HG03558 (cell line): Measurements from ENCODE around the gene U2SURP.

Source experiments
- ATAC-seq: cut with Tn5 transposase; IDR thresholded peaks from one replicate; pipeline ENCODE4 v1.9.1; 2021; ENCODE audit warnings: moderate number of reproducible peaks; ENCODE audit not compliant: unreplicated experiment; ENCODE audit errors: extremely low read depth

The U2SURP gene

DNA sequence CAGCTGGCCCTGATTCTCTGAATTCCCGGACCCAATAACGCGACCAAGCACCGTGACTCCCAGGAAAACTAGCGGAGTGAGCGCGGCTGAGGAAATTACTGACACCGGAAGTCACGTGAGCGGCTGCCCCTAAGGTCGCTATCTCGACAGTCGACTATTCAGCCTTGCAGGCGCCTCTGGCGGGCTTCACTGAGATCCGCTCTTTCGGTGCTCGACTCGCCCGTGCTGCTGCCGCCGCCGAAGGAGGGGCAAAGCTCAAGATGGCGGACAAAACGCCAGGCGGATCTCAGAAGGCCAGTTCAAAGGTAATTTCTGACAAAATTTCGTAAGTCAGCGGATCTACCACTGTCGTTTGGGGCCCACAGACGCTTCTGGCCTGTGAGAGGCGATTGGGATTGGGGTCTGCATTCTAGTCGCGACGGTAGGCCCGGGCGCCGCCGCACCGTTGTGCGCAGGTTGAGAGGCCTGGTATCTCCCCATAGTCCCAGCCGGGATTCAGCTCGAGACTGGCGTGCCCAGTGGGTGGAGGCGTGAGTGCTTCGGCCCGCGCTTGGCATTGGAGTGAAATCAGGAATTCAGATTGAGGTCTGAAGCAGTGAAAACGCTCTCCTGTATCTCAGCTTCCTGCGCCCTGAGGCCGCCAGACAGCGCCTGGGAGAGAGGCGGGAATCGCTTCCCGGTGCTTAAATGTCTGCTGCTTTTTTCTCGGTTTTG is at the start of gene U2SURP:
Gene U2SURP, plus strand, starts transcription at position 202 of the 714 bp plus-strand sequence. Its CDS starts 59 bp downstream, at position 261.
- peak; percentile 72 for ATAC-seq

DNA sequence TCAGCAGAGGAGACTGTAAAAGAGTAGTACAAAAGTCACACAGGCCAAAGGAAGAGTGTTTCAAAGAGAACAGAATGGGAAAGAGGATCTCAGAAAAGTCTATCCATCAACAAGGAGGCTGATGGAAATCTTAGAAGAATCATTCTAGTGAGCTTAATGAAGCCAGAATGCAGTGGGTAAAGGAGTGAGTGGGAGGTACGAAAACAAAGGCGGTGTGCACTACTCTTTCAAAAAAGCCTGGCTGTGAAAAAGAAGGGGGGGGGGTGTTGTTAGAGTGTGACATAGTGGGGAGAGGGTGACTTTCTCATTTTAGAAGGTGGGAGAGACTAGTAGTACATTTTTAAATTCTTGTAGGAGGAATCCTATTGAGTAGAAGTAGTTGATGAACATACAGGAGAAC is 49.6 kb upstream of the U2SURP start:
- no peak for ATAC-seq

DNA sequence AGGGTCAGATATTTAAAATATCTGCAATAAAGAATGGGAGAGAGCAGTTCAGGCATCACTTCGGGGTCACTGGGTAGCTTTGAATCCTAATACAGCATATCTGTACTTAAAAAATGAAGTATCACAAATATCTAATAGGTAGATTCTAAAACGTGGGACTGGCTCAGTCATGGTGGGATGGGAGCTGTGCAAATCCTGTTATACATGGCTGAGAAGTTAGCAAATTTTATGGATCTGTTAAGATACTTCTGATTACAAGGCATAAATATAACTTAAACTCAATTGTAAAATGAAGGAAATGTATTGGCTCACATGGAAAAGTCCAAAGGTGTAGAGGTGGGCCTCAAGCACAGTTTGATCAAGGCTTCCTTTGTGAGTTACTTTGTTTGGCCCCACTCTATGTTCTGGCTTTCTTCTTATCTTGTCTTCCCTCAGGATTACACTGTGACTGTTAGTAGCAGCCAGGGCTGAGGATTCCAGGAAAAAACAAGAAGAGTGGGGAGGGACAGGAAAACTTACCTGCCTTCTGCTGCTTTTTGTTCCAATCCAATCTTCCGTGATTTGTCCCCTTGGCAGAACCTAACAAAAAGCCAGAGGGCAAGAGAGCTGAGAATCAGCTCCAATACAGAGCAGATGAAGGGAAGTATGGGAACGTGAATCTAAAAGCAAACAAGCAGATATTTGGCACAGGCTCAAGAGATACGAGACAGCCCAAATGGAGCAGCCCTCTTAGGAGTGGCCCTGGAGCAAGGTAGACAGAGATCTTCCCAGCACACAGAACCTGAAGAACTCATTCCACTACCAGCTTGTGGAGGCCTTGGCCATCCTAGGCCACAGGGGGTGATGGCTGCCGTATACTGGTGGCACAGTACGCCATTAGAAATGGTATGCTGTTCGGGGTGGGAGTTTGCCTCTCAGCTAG is 48.8 kb upstream of the U2SURP start:
- ATAC-seq, result no peak

DNA sequence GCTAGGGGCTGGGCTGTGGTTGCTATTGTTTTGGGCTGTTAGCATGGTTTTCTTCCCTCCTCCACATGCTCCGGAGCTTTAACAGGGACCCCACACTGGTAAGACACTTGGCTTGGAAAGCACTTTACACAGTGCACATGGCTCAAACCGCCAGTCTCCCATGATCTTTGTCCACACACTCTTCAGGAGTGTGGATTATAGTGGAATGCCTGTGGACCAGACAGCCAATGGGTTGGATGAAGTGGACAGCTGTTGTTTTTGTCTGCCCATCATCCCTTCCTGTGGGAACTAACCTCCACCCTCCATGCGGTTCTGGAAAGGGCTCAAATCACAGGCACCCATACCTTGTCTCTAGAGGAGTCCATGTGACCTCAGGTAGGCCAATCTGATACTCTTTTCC is 47.9 kb upstream of the U2SURP start:
- no peak for ATAC-seq

DNA sequence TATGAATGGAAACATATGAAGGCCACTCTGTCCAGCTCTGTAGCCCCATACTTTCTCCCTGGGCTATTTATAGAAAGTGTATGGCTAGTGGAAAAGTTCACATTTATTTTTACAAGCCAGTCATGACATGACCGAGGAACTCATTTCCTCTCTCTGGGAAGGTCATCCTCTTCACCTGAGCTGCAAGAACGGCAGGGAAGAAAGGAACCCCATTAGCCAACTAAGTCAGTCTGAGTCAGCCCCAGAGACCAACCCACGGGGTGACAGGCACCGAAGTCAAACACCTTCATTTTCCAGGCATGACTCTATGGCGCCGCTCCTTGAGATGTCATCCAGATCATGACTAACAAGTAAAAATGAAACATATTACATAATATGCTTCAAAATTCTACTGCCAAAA is 42.7 kb upstream of the U2SURP start:
- no peak for ATAC-seq

DNA sequence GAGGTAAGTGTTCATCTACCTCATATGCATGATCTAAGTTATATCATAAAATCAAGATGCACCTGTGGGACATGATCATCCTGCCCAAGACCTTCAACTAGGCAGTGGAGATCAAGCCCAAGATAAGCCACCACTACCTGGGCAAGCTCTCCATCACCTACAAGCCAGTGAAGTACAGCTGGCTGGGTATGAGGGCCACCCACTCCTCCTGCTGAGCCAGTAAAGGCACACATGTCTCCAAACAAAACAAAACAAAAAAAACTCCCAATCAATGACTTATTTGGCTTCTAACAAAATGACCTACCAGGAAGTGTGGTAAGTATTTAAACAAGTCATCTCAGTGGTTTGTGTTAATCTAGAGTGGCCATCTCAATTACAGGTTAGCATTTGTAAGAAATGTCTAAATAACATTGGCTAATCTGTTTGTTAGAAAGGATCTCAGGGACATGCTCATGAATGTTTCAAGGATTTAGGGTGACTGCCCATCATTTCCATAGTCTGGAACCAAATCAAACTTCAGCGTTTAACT is 41.0 kb upstream of the U2SURP start:
- no peak for ATAC-seq

DNA sequence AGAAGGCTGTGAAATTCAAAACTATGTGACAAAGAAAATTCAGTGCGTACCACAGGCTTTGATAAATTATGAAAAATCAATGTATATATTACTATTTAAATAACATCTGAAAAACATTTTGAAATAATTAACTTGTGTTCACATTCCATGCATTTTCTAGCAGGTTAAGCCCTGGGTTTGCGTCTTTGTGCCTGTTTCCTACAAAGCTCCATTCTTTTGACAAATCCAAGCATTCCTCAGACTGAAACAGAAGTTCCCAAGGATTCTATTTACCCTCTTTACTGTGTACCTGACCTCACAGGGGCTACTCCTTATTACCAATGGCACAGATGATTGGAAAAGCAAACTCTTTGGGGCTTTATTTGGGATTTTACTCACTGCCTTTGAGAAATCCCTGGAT is 39.8 kb upstream of the U2SURP start:
- ATAC-seq, result no peak

DNA sequence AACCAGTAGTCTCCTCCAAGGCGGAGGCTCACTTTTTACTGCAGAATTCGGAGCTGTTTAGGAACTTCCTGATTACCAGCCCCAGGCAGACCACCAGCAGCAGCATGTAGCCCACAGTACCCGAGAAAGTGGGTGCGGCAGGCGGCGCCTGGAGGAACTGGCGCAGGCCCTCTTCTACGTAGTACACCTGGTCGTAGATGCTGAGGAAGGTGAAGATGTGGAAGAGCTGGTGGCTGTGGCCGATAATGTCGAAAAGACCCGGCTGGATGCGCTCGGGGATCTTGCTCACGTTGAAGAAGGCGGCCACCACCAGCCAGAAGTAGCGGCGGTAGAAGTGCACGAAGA is 39.2 kb upstream of the U2SURP start:
- ATAC-seq, result no peak

DNA sequence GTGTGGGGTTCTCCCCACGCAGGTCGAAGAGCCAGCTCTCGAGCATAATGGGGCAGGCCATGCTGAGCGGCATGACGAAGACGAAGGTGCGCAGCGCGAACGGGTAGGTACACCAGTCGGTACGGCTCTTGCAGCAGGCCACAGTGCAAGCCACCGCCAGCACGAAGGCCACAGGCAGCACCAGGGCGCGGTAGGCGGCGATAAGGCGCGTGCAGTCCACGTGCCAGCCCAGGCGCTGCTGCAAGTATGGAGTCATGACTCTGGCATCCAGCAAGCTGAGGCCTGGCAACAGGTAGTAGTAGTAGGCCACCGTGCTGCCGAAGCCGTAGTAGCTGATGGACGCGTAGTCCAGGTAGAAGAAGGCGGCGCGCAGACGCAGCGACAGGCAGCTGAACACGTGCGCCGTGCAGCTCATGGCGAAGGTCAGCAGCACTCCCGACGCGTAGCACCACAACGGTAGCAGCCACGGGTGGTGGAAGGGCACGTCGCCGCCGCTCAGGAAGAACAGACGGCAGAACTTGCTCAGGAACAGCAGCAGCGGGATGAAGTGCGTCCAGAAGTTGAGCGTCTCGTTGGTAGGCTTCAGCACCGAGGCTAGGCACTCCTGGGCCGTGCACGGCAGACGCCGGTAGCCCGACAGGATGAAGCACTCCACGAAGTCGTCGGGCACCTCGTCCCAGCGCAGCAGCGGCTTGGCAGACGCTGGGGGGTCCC is 38.7 kb upstream of the U2SURP start:
- ATAC-seq, result no peak

DNA sequence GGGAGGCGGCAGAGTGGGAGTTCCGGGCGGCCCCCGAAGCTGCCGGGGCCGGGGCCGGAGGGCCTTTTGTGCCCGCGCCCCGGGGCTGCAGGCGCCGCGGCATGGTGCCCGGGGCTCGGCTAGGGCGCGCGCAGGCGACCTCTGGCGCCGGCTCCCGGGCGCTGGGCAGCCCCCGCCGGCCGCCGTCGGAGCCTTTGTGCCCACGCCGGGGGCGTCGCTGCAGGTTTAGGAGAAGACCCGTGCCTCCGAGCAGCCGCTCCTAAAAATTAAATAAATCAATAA is 38.2 kb upstream of the U2SURP start:
- ATAC-seq, result no peak

DNA sequence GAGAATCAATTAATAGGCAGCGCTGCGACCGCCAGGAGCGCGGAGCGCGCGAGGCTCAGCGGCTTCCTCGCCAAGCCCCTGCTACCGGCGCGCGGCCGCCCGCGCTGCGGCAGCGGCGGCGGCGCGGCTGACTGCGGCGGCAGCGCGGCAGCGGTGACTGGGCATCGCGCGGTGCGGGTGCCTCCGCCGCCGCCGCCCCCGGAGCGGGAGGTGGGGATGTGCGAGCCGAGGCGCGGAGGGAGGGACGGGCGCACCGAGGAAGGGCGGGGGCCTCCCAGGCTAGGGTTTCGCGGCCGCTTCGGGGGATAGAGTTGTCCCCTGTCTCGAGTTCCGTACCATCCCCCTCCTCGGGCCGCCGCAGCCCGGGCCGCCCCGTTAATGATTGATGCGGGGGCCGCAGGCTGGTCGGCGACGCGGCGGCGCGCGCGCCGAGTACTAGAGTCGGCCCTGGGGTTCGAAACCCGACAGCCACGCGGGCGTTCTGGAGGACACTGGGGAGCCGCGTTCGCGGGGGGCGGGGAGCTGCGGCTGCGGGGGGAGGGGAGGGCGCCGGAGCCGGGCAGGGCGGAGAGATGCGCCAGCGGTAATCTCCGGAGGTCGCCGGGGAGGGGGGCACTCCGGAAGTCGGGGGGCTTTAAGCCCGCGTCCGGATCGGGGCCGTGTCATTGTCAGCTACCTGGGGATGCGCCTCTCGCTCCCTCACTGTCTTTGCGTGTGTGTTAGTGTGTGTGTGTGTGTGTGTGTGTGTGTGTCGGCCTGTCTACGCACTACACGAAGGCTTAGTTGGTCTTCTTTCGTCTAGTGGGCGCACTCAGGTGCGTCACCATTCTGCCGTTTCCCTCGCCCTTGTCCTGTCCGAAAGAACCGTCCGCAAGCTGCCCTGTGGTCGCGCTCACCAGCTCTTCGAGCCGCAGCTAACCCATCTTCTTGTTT is 37.6 kb upstream of the U2SURP start, which contains the start of gene PAQR9:
Gene PAQR9, minus strand, starts transcription at position 159 of the 933 bp plus-strand sequence. CDS start 338 bp downstream, outside the sequence.
- ATAC-seq, result no peak

DNA sequence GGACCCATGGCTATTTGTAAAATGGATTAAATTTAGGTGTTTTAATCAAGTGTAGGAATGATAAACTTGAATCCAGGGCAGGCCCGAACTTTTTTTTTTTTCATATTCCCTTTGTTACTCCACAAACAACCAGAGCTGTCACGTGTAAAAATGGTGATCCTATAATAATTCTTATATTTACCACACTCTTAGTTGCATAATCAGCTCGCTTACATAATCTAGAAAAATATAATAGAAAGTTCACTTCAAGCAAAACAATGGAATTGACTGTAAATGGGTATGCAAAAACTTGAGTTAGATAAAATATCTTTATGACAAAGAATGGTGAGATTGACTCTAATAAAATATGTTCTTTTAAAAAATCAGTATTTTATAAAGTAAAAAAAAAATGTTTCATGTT is 35.8 kb upstream of the U2SURP start:
- ATAC-seq, result no peak

DNA sequence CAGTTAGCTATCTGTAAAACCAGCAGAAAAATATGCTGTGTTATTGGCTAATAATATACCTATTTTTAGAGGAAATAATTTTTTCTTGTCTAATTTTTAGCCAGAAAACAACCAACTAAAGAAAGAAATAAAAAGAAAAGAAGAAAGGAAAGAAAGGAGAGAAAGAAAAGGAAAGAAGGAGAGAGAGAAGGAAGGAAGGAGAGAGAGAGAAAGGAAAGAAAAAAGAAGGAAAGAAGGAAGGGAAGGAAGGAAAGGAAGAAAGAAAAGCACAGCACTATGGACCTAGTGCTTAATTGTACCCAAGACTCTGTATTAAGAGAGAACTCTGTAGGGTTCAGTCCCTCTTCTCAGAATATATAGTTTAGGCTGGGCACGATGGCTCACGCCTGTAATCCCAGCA is 34.6 kb upstream of the U2SURP start:
- ATAC-seq, result no peak

DNA sequence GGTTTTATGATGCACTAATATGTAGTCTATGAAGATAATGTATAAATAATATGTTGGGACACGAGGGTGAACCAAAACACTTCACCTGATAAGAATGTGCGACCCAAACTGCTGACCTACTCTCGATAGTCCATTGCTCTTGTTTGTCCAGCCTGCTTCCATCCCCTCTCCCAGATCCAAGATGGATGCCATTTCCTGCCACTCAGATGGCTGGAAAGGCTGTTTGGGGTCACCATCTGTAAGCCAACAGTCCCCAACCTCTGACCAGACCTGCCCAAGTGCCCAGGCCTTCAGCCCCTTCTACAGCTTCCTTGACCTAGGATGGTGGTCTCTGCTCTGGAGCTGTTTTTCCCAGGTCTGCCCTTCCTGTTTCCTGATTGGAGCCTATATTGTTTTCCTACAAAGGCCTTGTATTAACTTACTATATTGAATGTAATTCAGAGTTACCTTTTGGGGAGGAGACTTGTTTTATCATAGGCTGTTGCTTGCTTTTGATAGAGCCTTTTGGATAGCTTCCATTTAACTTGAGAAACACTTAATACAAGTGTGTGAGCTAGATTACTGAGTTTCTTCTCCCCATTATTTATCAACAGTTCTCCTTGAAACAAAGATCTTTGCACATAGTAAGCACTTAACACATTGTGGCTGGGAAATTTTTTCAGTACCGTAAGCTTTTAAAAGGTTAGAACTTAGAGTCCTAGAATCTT is 32.9 kb upstream of the U2SURP start:
- no peak for ATAC-seq

DNA sequence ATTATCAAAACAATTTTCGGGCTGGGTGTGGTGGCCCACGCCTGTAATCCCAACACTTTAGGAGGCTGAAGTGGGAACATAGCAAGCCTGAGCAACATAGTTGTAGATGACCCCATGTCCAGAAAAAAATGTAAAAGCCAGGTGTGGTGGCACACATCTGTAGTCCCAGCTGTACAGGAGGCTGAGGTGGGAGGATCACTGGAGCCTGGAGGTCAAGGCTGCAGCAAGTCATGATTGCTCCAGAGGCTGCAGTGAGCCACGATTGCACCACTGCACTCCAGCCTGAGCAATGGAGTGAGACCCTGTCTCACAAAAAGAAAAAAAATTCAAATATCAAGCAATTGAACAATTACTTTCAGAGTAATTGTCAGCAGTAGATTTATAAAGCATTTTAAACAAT is 29.9 kb upstream of the U2SURP start:
- ATAC-seq, result no peak

DNA sequence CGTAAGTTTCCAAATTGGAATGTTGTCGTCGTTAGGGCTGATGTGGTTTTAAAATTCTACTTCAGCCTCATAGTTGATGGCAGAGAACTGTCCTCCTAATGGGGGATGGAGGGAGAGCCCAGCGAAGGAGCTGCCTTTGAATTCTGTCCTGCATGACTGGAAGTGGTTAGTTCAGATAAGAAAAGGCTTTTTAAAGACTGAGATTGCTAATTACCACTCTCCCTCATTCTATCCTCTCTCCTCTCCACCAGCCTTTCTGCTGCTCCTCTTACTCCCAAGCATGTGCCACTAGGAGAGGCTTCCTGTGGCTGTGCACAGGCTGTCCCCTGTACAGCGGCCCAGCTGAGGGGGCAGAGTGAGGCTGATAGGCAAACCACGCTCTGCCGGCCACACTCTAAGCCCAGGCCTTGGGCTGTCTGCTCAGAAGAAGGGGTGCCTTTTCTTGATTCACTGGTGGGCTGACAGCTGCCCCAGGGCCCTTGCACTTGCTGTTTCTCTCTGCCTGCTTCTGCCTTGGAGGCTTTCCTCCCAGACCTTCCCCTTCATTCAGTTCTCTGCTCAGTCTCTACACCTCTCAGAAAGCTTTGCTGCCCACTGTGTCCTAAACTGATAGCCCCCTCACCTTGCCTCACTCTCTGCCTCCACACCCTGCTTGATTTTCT is 29.1 kb upstream of the U2SURP start:
- ATAC-seq, result no peak

DNA sequence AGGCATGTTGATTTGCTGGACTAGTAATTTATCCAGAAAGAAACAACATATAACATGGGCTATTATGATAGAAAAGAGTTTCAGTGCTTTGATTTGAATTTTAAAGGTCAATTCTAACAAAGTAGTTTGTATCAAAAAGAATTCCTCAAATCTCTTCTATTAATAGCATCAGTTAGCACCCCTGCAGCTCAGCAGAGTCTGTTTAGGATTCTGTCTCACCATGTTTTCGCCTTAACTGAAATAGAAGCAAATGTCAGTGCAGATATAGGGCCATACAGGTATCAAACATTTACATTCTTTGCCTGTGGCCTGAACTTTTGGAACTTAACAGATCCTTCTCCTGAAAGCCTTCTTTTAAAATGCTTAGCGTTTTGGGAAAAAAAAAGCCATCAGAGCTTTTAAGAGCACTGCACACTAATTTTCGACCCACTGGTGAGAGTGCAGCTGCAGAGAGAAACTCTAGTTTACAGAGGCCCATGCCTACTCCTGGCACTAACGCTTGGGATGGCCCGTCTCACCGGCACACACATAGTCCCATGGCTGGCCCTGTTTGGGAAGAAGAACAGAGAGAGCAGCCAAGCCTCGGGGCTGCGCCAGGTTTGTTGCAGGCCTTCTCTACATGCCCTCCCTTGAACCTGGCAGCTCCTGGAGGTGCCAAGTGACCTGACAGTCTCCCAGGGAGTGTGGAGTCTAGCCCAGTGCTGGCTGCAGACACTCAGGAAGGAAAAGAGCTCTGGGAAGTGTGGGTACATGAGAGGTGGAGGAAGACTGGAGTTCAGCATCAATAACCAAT is 28.0 kb upstream of the U2SURP start:
- ATAC-seq, result no peak
